Measurements from ENCODE around the gene AKR1C8.

AKR1C8 gene
- long read RNA-seq, result 0 reads

- no peak within 1 kb of the TSS for H3K4me3 ChIP-seq (replicated peaks; ENCODE audit: insufficient read depth, low read length)
- H3K27me3 ChIP-seq (ENCODE audit: insufficient read depth, poor library complexity, severe bottlenecking), result no peaks in the 10 kb centered on the region
- no peak within 1 kb of the TSS for H3K27ac ChIP-seq (replicated peaks)
- no peak for TF ChIP-seq SPI1 (IDR thresholded peaks at IDR 0.05; ENCODE audit: borderline replicate concordance, low read depth)
- TF ChIP-seq, protein P1, sequence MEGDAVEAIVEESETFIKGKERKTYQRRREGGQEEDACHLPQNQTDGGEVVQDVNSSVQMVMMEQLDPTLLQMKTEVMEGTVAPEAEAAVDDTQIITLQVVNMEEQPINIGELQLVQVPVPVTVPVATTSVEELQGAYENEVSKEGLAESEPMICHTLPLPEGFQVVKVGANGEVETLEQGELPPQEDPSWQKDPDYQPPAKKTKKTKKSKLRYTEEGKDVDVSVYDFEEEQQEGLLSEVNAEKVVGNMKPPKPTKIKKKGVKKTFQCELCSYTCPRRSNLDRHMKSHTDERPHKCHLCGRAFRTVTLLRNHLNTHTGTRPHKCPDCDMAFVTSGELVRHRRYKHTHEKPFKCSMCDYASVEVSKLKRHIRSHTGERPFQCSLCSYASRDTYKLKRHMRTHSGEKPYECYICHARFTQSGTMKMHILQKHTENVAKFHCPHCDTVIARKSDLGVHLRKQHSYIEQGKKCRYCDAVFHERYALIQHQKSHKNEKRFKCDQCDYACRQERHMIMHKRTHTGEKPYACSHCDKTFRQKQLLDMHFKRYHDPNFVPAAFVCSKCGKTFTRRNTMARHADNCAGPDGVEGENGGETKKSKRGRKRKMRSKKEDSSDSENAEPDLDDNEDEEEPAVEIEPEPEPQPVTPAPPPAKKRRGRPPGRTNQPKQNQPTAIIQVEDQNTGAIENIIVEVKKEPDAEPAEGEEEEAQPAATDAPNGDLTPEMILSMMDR (IDR thresholded peaks at IDR 0.05; ENCODE audit: insufficient read depth, low read length), result no peak
- no peak for TF ChIP-seq GABPA (IDR thresholded peaks at IDR 0.05; ENCODE audit: low read depth)
- TF ChIP-seq POLR2AphosphoS5 (IDR thresholded peaks at IDR 0.05; ENCODE audit: low read depth), result no peak
- no peak for TF ChIP-seq REST (IDR thresholded peaks at IDR 0.05; ENCODE audit: insufficient replicate concordance, low read depth)
- DNase-seq (ENCODE audit: low read depth in 1 of 2, low spot score in 1 of 2), result no peak
Observed at GRCh38 chr10:5184987-5185775, at the start of gene AKR1C8. Gene AKR1C8, minus strand, starts transcription at chr10:5185150. Its CDS starts 46 bp downstream, at chr10:5185104.

DNA sequence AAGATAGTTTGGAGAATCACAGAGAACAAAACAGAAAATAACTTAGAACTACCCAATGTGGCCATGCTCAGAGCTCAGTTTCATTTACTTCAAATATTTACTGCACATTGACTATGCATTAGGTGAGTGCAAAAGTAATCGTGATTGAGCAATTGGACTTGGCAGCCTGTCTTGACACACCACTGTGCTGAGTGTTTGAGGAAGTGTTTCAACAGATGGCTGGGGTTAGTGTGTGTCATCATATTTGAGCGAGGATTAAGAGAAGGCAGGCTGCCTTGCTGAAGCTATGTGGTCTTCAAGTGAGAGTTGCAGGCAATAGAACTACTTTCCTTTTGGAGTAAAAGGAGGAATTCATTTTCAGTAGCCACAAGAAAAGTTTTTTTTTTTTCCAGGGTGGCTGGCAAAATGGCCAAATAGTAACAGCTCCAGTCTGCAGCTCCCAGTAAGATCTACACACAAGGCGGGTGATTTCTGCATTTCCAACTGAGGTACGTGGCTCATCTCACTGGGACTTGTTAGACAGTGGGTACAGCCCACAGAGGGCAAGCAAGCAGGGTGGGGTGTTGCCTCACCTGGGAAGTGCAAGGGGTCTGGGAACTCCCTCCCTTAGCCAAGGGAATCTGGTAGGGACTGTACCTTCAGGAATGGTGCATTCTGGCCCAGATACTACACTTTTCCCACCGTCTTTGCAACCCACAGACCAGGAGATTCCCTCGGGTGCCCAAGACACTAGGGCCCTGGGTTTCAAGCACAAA is 49.3 kb upstream of the AKR1C8 start:
- peak; percentile 89 to 90 for DNase-seq (ENCODE audit: low read depth in 1 of 2, low spot score in 1 of 2)
- TF ChIP-seq POLR2AphosphoS5 (IDR thresholded peaks at IDR 0.05; ENCODE audit: low read depth) (peak; percentile 76), REST (IDR thresholded peaks at IDR 0.05; ENCODE audit: insufficient replicate concordance, low read depth) (no peak), SPI1 (IDR thresholded peaks at IDR 0.05; ENCODE audit: borderline replicate concordance, low read depth) (peak; percentile 81)
- Histone ChIP-seq H3K4me3 (replicated peaks; ENCODE audit: insufficient read depth, low read length) (no peak overlapping the region), H3K27ac (replicated peaks) (peak overlapping the region; percentile 73), H3K27me3 (ENCODE audit: insufficient read depth, poor library complexity, severe bottlenecking) (no peaks in the 10 kb centered on the region)

GRCh38 chr10:5233324-5233723 is 48.4 kb upstream of the AKR1C8 start:
- Histone ChIP-seq H3K27ac (replicated peaks) (no peak overlapping the region; the same call in 1 of the 2 replicates), H3K4me3 (replicated peaks; ENCODE audit: insufficient read depth, low read length) (no peak overlapping the region), H3K27me3 (ENCODE audit: insufficient read depth, poor library complexity, severe bottlenecking) (no peaks in the 10 kb centered on the region)
- no peak for DNase-seq (ENCODE audit: low read depth in 1 of 2, low spot score in 1 of 2)
- TF ChIP-seq POLR2AphosphoS5 (IDR thresholded peaks at IDR 0.05; ENCODE audit: low read depth) (no peak), SPI1 (IDR thresholded peaks at IDR 0.05; ENCODE audit: borderline replicate concordance, low read depth) (no peak), REST (IDR thresholded peaks at IDR 0.05; ENCODE audit: insufficient replicate concordance, low read depth) (no peak), GABPA (IDR thresholded peaks at IDR 0.05; ENCODE audit: low read depth) (no peak)
- TF ChIP-seq, protein P1 (IDR thresholded peaks at IDR 0.05; ENCODE audit: insufficient read depth, low read length), result no peak

All from HL-60 (cell line).